RPMI7951 (cell line): ENCODE results near the gene MCOLN2. TPM values are rescaled to one million over a fixed set of nuclear protein-coding genes. Genes with fewer than 3 reads are reported as not detected.
"Not testable (repeated sequence)": the region's sequence is repeated elsewhere in the genome, so short reads cannot be mapped to it uniquely, and the experiment has no call there.

Experiments used
- DNase-seq: peaks from one replicate; pipeline ENCODE4 v3.0.0-alpha.2; 2012; ENCODE audit warnings: low read depth
- total RNA-seq: library from RNA; depleted of rRNA; stranded (reverse); fragments of >200 nt; shearing (Covaris generic); gene quantifications from 2 replicates; pipeline ENCODE4 v1.2.3, GENCODE V29; 2014

MCOLN2 gene
- total RNA-seq, 1 experiment from 2014 or later = 2.3 TPM

DNA sequence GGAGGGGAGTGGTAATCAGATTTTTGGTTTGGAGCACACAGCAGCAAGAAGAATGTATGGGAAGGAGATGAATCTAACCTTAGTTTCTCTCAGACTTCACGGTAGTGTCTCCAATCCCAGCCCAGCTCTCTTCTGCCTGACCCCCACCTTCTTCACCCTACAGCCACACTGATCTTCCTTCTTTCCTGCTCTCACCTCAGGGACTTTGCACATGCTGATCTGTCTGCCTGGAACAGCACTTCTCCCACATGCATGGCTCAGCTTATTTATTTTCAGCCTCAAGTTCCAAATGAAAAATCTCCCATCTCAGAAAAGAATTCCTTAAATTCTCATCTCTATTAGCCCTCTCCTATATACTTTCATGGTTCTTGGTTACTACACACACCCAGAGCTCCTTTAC is 55.1 kb downstream of the MCOLN2 start:
- no peak for DNase-seq

DNA sequence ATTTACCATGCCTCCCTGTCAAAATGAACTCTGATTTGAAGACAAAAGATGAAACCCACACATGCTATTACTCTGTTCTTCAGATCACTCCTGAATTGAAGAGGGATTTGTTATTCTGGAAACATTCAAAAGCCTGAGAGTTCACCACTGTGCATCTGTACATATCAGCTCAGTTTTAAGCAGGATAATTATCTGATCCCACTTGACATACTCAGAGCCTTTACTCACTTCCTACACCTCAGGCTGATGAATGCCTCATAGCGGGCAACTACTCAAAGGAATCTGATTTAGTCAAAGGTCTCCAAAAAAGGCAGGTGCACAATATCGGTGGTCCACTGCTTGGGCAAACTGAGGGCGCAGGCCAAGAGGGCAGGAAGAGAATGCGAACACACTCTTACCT is 56.4 kb downstream of the MCOLN2 start:
- peak; percentile 50 for DNase-seq

DNA sequence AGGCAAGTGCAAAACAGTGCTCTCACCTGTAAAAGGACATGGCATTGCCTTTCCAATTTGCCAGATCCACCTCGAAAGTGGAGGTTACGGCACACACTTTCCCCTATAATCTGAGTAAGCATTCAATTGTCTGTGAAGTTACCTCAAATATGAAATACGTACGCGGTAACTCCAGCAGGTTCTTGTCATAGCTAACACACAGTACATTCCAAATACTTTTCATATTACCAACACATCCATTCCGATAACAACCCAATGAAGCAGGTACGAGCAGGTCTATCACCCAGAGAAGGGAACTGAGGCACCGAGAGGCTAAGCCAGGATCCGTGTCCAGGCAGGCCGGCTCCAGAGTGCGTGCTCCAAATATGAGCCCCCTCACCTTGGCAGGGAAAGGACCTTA is 57.2 kb downstream of the MCOLN2 start:
- DNase-seq = no peak

DNA sequence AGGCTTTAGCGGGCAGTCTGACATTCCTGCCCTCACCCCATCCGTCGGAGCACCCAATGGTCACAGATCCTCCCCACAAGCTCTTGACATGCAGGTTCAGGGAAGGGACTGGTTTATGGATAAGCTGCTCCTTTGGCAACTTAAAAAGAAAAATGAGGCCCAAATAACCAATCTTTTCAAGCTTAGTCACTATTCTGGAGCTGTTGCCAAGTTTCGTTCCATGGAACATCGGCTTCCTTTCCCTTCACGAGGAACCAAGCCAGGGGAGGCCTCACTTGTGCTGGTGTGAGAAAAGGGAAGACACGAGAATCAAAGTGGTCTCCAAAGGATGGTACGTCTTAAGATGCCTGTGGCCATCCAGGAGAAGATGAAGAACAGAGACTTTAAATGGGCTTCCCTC is 57.8 kb downstream of the MCOLN2 start:
- DNase-seq = peak; percentile 50

DNA sequence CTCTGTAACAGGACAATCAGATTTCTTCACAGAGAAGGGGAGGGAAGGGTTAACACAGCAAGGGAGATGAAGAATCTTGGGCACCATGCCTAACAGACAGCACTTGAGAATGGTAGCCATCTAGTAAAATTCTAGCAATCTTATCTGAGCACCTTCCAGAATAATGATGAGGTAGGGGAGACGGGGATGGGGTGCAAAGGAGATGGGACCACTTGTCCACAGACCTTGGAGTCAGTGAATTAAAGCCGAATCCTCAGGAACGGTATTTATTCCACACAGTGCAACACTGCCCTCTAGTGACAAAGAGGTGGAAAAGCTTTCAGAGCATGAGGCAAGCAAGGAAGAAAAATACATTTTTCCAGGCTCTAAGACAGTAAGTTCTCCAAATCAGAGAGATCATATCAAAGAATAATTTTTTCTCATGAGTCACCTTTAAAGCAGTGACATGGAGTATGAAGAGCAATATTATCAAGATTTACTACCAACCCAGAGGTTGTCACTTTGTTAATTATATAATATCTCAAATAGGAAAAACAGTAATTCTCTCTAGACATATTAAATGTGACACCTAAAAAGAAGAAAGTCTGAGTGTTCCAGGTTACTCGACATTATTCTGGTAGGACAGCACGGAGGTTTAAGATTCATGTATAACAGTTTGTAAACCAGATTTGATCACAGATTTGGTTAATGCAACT is 60.6 kb downstream of the MCOLN2 start:
- DNase-seq = peak; percentile 67

DNA sequence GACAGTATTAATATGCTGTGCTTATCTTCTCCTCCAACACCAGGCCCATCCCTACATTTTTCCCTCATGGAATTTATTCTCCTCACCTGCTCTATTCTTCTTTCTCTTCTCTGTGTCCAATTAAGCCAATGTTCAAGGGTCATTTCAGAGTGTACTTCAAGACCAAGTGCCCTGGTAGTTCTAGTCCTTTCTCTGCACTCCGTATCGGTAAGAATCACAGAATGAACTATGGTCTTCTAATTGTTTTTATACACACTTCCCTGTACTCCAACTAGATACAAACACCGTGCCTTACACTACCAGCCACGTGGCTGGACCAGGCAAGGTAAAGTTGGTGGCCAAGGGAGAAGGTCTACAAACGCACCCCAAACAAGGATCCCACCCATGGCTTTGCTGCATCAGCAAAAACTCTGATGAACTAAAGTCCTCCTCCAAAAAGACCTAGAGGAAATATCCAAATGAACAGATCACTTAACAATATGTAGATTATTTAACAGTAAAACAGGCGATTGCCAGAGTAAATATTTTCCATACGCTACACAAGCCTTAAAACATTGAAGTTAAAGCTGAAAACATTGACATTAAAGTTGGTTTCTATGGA is 63.8 kb downstream of the MCOLN2 start:
- no peak for DNase-seq

DNA sequence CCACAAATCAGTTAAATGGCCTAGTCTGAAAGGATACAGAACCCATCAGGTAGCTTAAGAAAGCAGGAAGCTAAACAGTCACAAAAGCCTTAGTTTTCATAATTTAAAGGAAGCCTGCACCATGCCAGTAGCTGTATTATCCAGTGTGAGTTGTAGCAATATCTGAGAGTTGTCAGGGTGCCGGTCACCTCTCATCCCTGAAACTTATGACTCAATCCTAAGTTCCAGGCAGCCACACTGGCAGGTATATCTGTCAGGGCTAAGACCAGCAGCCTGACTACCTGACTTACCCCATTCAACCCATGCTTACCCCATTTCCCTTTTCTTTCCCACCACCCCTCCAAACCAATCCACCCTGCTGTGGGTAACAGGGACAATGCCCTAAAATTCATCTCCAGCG is 66.1 kb downstream of the MCOLN2 start:
- DNase-seq = no peak

DNA sequence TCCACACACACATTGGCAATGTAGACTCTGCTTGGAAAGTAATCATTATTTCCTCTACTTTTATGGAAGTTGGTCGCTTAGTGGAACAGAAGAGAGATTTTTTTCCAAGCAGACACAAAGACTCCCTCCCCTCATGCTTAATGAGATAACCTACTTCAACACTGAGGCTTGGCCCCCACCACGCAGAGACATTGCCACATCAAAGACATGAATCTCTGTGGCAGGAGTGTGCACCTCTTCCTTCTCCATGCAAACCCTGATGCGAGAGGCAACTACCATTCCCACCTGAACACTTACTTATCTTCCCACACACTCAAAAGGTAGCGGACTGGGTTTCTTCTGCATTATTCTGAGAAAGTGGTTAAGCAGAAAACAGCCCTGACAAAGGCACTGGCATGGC is 66.6 kb downstream of the MCOLN2 start:
- DNase-seq = no peak

DNA sequence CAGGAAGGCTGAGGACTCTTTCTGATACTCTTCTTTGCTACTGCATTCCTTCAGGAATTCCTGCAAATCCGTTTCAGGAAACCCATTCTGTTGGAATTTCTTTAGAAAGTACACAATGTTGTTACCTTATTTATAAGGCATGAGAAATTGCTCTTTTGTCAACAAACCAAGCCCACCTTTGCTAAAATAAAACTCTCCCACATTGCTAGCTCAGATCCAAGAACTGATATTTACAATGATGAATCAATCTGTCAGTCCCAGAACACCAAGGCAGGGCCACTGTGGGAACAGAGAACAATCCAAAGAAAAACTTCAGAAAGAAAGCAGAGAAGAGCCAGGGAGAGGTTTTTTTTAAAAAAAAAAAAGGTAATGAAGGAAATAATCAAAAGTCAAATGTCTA is 67.3 kb downstream of the MCOLN2 start:
- DNase-seq = no peak

DNA sequence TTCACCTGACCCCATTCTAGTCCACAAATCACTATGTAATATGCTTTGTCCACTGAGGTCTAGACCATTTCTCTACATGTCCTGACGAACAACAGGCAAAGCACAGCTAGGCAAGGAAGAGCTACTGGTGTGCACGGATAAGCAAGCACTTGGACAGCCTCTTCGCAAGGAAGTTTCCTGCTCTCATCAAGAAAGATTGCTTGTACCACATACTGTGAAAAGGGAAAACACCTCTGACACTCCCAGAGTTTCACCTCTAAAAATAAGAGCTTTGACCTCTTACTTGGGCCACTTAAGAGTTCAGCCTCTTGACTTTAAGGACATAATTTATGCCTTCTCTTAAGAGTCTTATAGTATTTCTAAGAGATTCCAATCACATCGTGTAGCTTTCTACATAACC is 67.9 kb downstream of the MCOLN2 start:
- DNase-seq = no peak

DNA sequence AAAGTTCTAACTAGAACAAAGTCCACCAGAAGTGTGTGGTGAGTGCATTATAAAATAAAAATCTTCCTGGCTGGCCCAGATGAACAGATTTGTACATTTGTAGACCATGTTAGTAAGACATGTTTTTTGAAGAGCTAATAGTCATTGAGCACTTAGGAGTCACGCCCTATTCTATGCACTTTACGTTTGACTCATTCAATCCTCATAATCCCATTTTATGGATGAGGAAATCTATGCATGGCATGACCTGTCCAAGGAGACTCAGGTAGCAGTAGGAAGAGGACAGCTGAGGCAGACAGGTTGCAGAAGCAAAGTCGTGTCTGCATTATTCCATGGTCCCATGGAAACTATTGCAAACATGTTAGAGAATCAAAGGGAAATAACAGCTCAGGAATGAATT is 73.6 kb downstream of the MCOLN2 start:
- DNase-seq = no peak

DNA sequence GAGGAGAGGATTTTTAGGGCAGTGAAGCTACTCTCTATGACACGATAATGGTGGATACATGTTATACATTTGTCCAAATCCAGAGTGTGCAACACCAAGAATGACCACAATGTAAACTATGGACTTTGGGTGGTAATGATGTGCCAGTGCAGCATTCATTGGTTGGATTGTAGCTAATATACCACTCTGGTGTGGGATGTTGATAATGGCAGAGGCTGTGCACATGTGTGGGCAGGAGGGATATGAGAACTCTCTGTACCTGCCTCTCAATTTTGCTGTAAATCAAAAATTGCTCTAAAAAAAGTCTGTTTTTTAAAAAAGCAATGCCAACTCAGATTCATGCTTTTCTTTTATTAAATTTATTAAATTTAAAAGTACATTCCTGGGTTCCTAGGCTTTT is 76.8 kb downstream of the MCOLN2 start:
- DNase-seq = no peak

DNA sequence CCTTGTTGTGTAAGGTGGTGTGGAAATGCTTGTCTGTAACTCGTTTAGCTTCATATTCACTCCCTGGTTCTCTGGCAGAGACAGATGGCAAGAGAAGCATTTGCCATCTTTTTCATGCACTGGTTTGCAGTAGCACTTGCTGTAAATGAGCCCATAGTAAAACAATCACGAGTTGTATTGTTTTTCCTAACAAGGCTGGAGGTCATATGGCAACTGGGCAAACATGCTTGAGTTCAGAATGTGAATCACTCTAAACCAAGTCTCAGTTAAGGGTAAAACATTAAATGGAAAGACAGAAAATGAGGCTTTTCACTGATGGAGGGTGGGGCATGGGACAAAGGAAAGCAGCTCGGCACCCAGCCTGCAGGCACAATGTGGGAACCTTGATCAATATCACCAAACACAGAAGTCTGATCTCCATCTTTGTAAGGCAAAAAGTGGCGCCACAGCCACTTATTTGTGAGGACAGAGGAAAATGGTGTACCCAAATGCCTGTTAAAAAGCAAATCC is 77.4 kb downstream of the MCOLN2 start:
- no peak for DNase-seq

DNA sequence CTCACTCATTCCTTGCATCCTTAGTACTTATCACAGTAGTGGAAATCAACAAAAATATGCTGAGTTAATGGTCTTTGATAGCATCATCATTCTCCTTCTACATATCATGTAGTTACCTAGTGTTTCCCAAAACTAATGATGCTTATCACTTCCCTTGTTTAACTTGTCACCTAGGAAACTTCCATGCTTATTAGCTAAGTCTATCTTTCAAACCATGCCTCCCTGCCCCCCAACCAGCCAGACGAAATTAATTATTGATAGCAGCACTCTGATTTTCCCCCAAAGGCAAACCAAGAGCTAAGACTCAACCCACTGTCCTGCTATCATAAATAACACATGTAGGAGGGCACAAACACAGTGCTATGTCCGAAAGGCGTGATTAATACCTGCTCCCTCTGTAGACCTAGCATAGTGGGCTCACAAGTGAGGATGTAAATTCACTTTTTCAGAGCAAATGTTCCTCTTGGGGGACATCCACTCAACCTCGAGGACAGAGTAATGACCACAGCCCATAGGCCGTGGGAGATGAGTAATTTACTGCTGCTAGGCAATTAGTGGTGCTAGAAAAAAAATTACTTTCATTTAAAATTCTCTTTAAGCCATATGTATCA is 78.1 kb downstream of the MCOLN2 start:
- no peak for DNase-seq

DNA sequence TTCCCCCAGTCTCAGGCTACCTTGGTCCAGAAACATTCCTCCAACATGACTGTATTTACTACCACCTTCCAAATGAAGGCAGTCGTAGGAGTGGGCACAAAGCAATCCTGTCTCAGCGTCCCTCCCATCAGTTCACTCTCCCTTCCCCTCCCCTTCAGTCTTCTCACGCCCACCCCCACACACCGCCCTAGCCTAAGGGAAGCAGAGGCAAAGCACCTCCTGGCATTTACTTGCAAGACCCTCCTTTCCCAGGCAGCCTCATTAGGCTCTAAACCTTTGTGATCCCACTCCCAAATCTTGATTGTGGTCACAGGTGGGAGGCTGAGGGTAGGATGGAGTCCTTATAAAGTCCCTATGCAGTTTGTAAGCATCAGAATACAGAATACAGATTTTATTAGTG is 80.0 kb downstream of the MCOLN2 start:
- DNase-seq = no peak

DNA sequence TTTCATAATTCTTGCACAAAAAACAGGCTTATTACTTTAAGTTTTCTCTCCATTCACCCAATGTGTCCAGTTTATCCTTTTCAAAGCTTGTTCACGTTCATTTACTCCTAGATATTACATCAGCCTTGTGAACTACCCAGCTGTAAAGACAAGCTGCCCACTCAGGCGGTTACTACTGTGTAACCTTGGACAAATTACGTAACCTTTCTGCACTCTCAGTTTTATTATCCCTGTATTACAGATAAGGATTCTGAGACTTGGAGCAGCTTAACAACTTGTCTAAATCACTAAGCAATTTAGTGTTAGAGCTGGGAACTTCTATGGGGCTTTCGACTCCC is 83.4 kb downstream of the MCOLN2 start:
- no peak for DNase-seq

DNA sequence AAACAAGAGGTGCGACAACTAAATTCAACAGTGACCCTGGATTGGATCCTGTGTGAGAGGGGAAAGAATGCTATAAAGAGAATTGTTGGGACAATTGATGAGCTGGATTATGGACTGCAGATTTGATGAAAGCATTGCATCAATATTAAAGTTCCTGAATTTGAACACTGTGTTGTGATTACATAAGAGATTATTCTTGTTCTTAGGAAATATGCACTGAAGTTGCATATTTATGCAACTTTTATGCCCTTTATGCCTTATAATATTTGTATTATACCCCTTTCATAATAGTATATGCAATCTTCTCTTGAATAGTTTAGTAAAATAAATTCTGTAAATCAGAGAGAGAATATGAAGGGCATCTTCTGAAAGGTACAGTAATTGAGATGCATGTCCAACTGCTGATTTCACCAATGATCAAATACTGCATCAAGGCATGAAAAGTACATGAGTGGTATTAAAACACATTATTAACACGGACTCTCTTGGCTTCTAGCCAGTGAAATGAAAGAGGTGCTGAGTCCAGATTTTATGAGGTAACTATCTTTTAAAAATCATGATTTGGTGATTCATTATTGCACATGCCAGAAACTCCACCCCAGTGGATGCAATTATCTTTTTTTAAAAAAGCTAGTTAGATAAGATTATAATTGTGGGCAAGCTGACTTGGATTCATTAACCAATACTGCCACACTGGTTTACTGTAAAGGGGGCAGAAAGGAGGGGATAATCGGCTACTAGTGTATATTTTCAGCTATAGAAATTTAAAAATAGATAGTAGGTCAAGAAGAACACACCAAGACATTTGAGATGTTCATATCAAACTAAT is 84.0 kb downstream of the MCOLN2 start:
- DNase-seq = no peak

DNA sequence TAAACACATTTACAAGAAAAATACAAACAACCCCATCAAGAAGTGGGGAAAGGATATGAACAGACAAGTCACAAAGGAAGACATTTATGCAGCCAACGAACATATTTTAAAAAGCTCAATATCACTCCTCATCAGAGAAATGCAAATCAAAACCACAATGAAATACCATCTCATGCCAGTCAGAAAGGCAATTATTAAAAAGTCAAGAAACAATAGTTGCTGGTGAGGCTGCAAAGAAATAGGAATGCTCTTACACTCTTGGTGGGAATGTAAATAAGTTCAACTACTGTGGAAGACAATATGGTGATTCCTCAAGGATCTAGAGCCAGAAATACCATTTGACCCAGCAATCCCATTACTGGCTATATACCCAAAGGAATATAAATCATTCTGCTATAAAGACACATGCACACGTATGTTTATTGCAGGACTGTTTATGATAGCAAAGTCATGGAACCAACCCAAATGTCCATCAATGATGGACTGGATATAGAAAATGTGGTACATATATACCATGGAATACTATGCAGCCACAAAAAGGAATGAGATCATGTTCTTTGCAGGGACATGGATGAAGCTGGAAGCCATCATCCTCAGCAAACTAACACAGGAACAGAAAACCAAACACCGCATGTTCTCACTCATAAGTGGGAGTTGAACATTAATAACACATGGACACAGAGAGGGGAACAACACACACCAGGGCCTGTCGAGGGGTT is 88.0 kb downstream of the MCOLN2 start:
- not testable (repeated sequence) for DNase-seq

DNA sequence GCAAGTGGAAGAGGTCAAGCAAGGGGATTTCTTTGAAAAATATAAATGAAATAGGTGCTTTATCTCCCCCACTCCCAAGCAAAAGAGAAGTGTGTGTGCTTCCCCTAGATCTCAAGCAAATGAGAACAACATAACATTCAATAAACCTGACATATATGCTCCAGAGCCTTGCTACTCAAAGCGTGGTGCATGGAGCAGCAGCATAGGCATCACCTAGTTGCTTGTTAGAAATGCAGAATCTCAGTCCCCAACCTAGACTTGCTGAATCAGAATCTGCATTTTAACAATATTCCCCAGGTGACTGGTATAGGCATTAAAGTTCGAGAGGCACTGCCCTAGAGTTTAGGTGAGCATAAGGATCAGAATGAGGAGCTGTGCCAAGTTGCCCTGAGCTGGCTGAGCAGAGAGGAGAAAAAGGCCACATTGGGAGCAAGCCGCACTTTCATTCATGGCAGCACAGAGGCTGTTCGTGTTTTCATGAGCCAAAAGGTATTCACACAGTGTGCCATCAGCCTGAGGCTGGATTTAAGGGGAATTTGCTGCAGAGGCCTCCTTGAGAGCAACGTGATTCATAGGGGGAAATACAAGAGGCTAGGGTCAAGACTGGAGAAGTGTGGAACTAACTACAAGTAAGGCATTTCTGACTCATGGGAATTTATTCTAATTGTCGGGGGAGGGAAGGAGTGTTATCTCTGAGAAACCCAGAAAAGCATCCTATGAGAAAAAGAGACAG is 89.7 kb downstream of the MCOLN2 start:
- DNase-seq = peak; percentile 76

DNA sequence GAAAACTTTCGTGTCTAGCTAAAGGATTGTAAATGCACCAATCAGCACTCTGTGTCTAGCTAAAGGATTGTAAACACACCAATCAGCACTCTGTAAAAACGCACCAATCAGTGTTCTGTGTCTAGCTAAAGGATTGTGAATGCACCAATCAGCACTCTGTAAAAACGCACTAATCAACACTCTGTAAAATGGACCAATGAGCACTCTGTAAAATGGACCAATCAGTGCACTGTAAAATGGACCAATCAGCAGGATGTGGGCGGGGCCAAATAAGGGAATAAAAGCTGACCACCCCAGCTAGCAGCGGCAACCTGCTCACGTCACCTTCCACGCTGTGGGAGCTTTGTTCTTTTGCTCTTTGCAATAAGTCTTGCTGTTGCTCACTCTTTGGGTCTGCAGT is 94.2 kb downstream of the MCOLN2 start:
- not testable (repeated sequence) for DNase-seq

DNA sequence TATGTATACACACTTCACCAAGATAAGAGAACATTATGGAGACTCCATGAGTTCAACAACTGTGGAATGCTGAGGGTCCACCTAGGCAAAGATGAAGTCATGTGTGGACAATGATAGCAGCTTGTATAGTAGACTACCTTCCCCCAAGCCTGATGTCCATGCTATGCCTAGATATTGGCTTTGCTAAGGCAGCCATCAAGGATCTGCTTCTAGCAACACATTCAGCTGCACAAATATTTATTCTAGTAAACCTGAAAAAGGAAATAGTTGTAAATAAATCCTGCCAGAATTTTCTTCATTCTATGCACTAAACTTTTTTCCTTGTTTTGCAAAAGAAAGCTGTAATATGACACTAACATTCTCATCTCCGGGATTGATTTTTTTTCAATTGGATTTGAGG is 96.9 kb downstream of the MCOLN2 start:
- DNase-seq = no peak
